Naive thymus-derived CD8-positive, alpha-beta T cell (primary cell): Measurements from ENCODE around the gene OR51I1. TPM values are rescaled to one million over a fixed set of nuclear protein-coding genes. Genes with fewer than 3 reads are reported as not detected.

Source experiments
- ATAC-seq, 2 donors: fragments of 150-1000 bp; cut with Tn5 transposase in 1 of 2; sonication (Bioruptor Pico), chemical (Tn5 transposase) in 1 of 2; 1 replicate in 1 of 2; 2 replicates in 1 of 2; pipeline ENCODE4 v1.10.0; 2021; ENCODE audit warnings: mild to moderate bottlenecking in 2 of 2, moderate library complexity in 2 of 2
- POLR2A ChIA-PET: fragments of 350-600 bp; sonication (Branson Sonifier 250); formaldehyde crosslinking; loops from one replicate; lab custom pipeline; 2021; ENCODE audit warnings: antibody characterized with exemption; lab: Charles Lee
- DNase-seq, 10 donors: peaks; one replicate each; pipeline versions ENCODE4 v3.0.0 to v3.0.0-alpha.2; 2020 to 2022
- H3K27ac Mint-ChIP-seq, 10 donors: one replicate each; pipeline ENCODE4 v1.8.0; 2020 to 2022; ENCODE audit warnings: mild to moderate bottlenecking in 10 of 10, mixed read lengths in 10 of 10, moderate library complexity in 4 of 10, inconsistent platforms in 1 of 10
- H3K27me3 Mint-ChIP-seq, 5 donors: one replicate each; pipeline ENCODE4 v1.8.0; 2021 to 2022; ENCODE audit warnings: mixed read lengths in 5 of 5
- H3K36me3 Mint-ChIP-seq, 3 donors: one replicate each; pipeline ENCODE4 v1.8.0; 2020 to 2022; ENCODE audit warnings: mixed read lengths in 3 of 3, mild to moderate bottlenecking in 2 of 3, inconsistent platforms in 1 of 3
- H3K4me1 Mint-ChIP-seq, 4 donors: one replicate each; pipeline ENCODE4 v1.8.0; 2021 to 2022; ENCODE audit warnings: mixed read lengths in 4 of 4
- H3K4me3 Mint-ChIP-seq, 10 donors: one replicate each; pipeline ENCODE4 v1.8.0; 2020 to 2022; ENCODE audit warnings: mild to moderate bottlenecking in 10 of 10, mixed read lengths in 10 of 10, moderate library complexity in 6 of 10, inconsistent platforms in 1 of 10
- H3K9me3 Mint-ChIP-seq, 9 donors: one replicate each; pipeline ENCODE4 v1.8.0; 2020 to 2022; ENCODE audit warnings: mixed read lengths in 9 of 9, mild to moderate bottlenecking in 3 of 9, inconsistent platforms in 1 of 9, moderate library complexity in 1 of 9
- polyA plus RNA-seq, 3 donors: library from polyadenylated mRNA; unstranded; fragments of 300-500 nt; fragmentation: Illumina TruSeq; gene quantifications; one replicate each; pipeline ENCODE4 v1.2.3, GENCODE V29; 2021
- total RNA-seq, 8 experiments: library from RNA in 2 of 8; stranded (reverse) in 2 of 8; gene quantifications; one replicate each; pipeline ENCODE4 v1.2.3 and lab custom pipeline; 2021 to 2026

OR51I1 gene
- total and polyA plus RNA-seq, 5 experiments from 2014 or later: not detected

GRCh38 chr11:5443835-5444393, 2.6 kb upstream of the OR51I1 start:
- H3K4me3 Mint-ChIP-seq: no peak overlapping the region
- H3K36me3 Mint-ChIP-seq: no peaks in the 10 kb centered on the region

GRCh38 chr11:5423131-5423530, 18.2 kb downstream of the OR51I1 start:
- H3K9me3 Mint-ChIP-seq: peaks cover 0 to 3% (median 0%) of the 10 kb centered on the region in 9 donors
- no peak overlapping the region for H3K4me3 Mint-ChIP-seq
- H3K27me3 Mint-ChIP-seq: peaks cover 7 to 23% (median 14%) of the 10 kb centered on the region in 5 donors
- H3K4me1 Mint-ChIP-seq: peaks cover 0 to 1% (median 0%) of the 10 kb centered on the region in 4 donors
- H3K36me3 Mint-ChIP-seq: no peaks in the 10 kb centered on the region
- ATAC-seq (no peak), DNase-seq (no peak)
- H3K27ac Mint-ChIP-seq: no peak overlapping the region
- POLR2A ChIA-PET: no interaction called here

More at GRCh38 chr11:5443835-5444393, 2.6 kb upstream of the OR51I1 start:
- DNase-seq (no peak), ATAC-seq (no peak)
- Mint-ChIP-seq H3K27me3 (peaks cover 7 to 30% (median 16%) of the 10 kb centered on the region in 5 donors), H3K4me1 (no peaks in the 10 kb centered on the region), H3K27ac (no peak overlapping the region), H3K9me3 (peaks cover 0 to 5% (median 0%) of the 10 kb centered on the region in 9 donors)
- POLR2A ChIA-PET: no interaction called here

GRCh38 chr11:5421811-5422210, 19.5 kb downstream of the OR51I1 start, which contains the start of gene OR51Q1:
Gene OR51Q1, plus strand, starts transcription at chr11:5422111. Its CDS starts 90 bp downstream, at chr11:5422201.
- Mint-ChIP-seq H3K4me1 (peaks cover 0 to 1% (median 0%) of the 10 kb centered on the region in 4 donors), H3K9me3 (peaks cover 0 to 4% (median 0%) of the 10 kb centered on the region in 9 donors), H3K4me3 (no peak within 1 kb of the TSS), H3K27me3 (peaks cover 3 to 20% (median 10%) of the 10 kb centered on the region in 5 donors), H3K27ac (no peak within 1 kb of the TSS), H3K36me3 (no peaks in the 10 kb centered on the region)
- no peak for ATAC-seq
- DNase-seq: no peak
- POLR2A ChIA-PET: no interaction called here

GRCh38 chr11:5420993-5421392, 20.3 kb downstream of the OR51I1 start:
- H3K4me1 Mint-ChIP-seq: peaks cover 0 to 1% (median 0%) of the 10 kb centered on the region in 4 donors
- H3K4me3 Mint-ChIP-seq: no peak overlapping the region
- DNase-seq (no peak), ATAC-seq (no peak)
- H3K36me3 Mint-ChIP-seq: no peaks in the 10 kb centered on the region
- H3K27ac Mint-ChIP-seq: no peak overlapping the region
- H3K27me3 Mint-ChIP-seq: peaks cover 3 to 20% (median 10%) of the 10 kb centered on the region in 5 donors
- H3K9me3 Mint-ChIP-seq: peaks cover 0 to 4% (median 0%) of the 10 kb centered on the region in 9 donors
- POLR2A ChIA-PET: no interaction called here

- Mint-ChIP-seq H3K36me3 (no peaks in the 10 kb centered on the region), H3K27ac (no peak overlapping the region), H3K4me1 (no peaks in the 10 kb centered on the region), H3K27me3 (peaks cover 16 to 35% (median 20%) of the 10 kb centered on the region in 5 donors), H3K4me3 (no peak overlapping the region), H3K9me3 (peaks cover 0 to 9% (median 0%) of the 10 kb centered on the region in 9 donors)
- DNase-seq: no peak
- POLR2A ChIA-PET: no interaction called here
- ATAC-seq: no peak
These were observed 36.1 kb downstream of the OR51I1 start for GRCh38 chr11:5405173-5405572.

GRCh38 chr11:5398936-5399335, 42.4 kb downstream of the OR51I1 start:
- Mint-ChIP-seq H3K27me3 (peaks cover 0 to 14% (median 8%) of the 10 kb centered on the region in 5 donors), H3K27ac (no peak overlapping the region)
- DNase-seq: no peak

GRCh38 chr11:5394091-5394490, 47.2 kb downstream of the OR51I1 start:
- POLR2A ChIA-PET: no interaction called here
- peaks cover 0 to 10% (median 2%) of the 10 kb centered on the region in 5 donors for H3K27me3 Mint-ChIP-seq

More at GRCh38 chr11:5398936-5399335, 42.4 kb downstream of the OR51I1 start:
- ATAC-seq: no peak
- Mint-ChIP-seq H3K36me3 (no peaks in the 10 kb centered on the region), H3K4me3 (no peak overlapping the region), H3K4me1 (no peaks in the 10 kb centered on the region), H3K9me3 (peaks cover 0 to 6% (median 2%) of the 10 kb centered on the region in 9 donors)
- POLR2A ChIA-PET: no interaction called here

More at GRCh38 chr11:5394091-5394490, 47.2 kb downstream of the OR51I1 start:
- H3K36me3 Mint-ChIP-seq: no peaks in the 10 kb centered on the region
- H3K9me3 Mint-ChIP-seq: peaks cover 0 to 5% (median 0%) of the 10 kb centered on the region in 9 donors
- no peak for ATAC-seq
- no peak overlapping the region for H3K27ac Mint-ChIP-seq
- H3K4me3 Mint-ChIP-seq: no peak overlapping the region
- no peak for DNase-seq
- no peaks in the 10 kb centered on the region for H3K4me1 Mint-ChIP-seq

Other genes starting within 250 kb of the OR51I1 start
- not detected for gene OR51V1, start 240.8 kb downstream of the OR51I1 start, total RNA-seq
- gene OR51V1, start 240.8 kb downstream of the OR51I1 start, polyA plus RNA-seq: not detected
- gene HBB, start 214.4 kb downstream of the OR51I1 start, total RNA-seq: not detected
- gene HBB, start 214.4 kb downstream of the OR51I1 start, polyA plus RNA-seq: under 1 TPM in 2 of 3 donors, not detected in 1; 0.88 to 0.89 TPM
- gene HBD, start 207.0 kb downstream of the OR51I1 start, total RNA-seq: not detected
- gene HBD, start 207.0 kb downstream of the OR51I1 start, polyA plus RNA-seq: not detected
- gene HBG1, start 191.7 kb downstream of the OR51I1 start, total RNA-seq: not detected
- gene HBG1, start 191.7 kb downstream of the OR51I1 start, polyA plus RNA-seq: not detected
- gene HBG2, start 186.7 kb downstream of the OR51I1 start, total RNA-seq: not detected
- not detected for gene HBG2, start 186.7 kb downstream of the OR51I1 start, polyA plus RNA-seq
- not detected for gene HBE1, start 171.6 kb downstream of the OR51I1 start, total RNA-seq
- gene HBE1, start 171.6 kb downstream of the OR51I1 start, polyA plus RNA-seq: not detected
- not detected for gene OR51B4, start 139.6 kb downstream of the OR51I1 start, total RNA-seq
- not detected for gene OR51B4, start 139.6 kb downstream of the OR51I1 start, polyA plus RNA-seq
- gene OR51B2, start 117.2 kb downstream of the OR51I1 start, total RNA-seq: not detected
- gene OR51B2, start 117.2 kb downstream of the OR51I1 start, polyA plus RNA-seq: not detected
- gene OR51B5, start 98.0 kb downstream of the OR51I1 start, total RNA-seq: not detected
- gene OR51B5, start 98.0 kb downstream of the OR51I1 start, polyA plus RNA-seq: not detected
- not detected for gene OR51B6, start 90.0 kb downstream of the OR51I1 start, total RNA-seq
- not detected for gene OR51B6, start 90.0 kb downstream of the OR51I1 start, polyA plus RNA-seq
- not detected for gene OR51M1, start 57.7 kb downstream of the OR51I1 start, total RNA-seq
- gene OR51M1, start 57.7 kb downstream of the OR51I1 start, polyA plus RNA-seq: not detected
- gene OR51Q1, start 19.4 kb downstream of the OR51I1 start, total RNA-seq: not detected
- not detected for gene OR51Q1, start 19.4 kb downstream of the OR51I1 start, polyA plus RNA-seq
- not detected for gene OR51I2, start 7.8 kb upstream of the OR51I1 start, total RNA-seq
- not detected for gene OR51I2, start 7.8 kb upstream of the OR51I1 start, polyA plus RNA-seq
- not detected for gene OR52D1, start 47.2 kb upstream of the OR51I1 start, total RNA-seq
- not detected for gene OR52D1, start 47.2 kb upstream of the OR51I1 start, polyA plus RNA-seq
- gene UBQLN3, start 68.4 kb upstream of the OR51I1 start, total RNA-seq: under 1 TPM in 1 of 2 experiments, not detected in 1; 0.41 TPM
- gene UBQLN3, start 68.4 kb upstream of the OR51I1 start, polyA plus RNA-seq: not detected
- under 1 TPM; 0.47 TPM for gene UBQLNL, start 75.2 kb upstream of the OR51I1 start, total RNA-seq
- not detected for gene UBQLNL, start 75.2 kb upstream of the OR51I1 start, polyA plus RNA-seq
- gene OR52H1, start 107.0 kb upstream of the OR51I1 start, total RNA-seq: not detected
- gene OR52H1, start 107.0 kb upstream of the OR51I1 start, polyA plus RNA-seq: not detected
- not detected for gene OR52B6, start 139.4 kb upstream of the OR51I1 start, total RNA-seq
- gene OR52B6, start 139.4 kb upstream of the OR51I1 start, polyA plus RNA-seq: not detected
- not detected for gene TRIM6, start 155.1 kb upstream of the OR51I1 start, total RNA-seq
- not detected for gene TRIM6, start 155.1 kb upstream of the OR51I1 start, polyA plus RNA-seq
- gene TRIM34, start 183.5 kb upstream of the OR51I1 start, total RNA-seq: 10 to 100 TPM; 12.5 to 12.6 TPM
- gene TRIM34, start 183.5 kb upstream of the OR51I1 start, polyA plus RNA-seq: 10 to 100 TPM; 10.8 to 13.1 (median 12.1) TPM
- gene TRIM5, start 243.6 kb upstream of the OR51I1 start, total RNA-seq: 10 to 100 TPM; 39.4 to 41.8 TPM
- 10 to 100 TPM in 1 of 3 donors, 1 to 10 TPM in 2; 9.6 to 10.4 (median 9.9) TPM for gene TRIM5, start 243.6 kb upstream of the OR51I1 start, polyA plus RNA-seq
- 100 to 1,000 TPM; 242 to 243 TPM for gene TRIM22, start 248.3 kb upstream of the OR51I1 start, total RNA-seq
- 100 to 1,000 TPM; 108 to 143 (median 114) TPM for gene TRIM22, start 248.3 kb upstream of the OR51I1 start, polyA plus RNA-seq